Measurements from ENCODE around the gene RASGRF2. TPM values are rescaled to one million over a fixed set of nuclear protein-coding genes. Genes with fewer than 3 reads are reported as not detected.

RASGRF2 gene
- total and polyA plus RNA-seq, 9 of the 15 experiments (the other 6 are each of a cell fraction or from before 2014, with no cell fraction given), result 0.01 to 0.22 (median 0.08) TPM; not detected in 2

DNA sequence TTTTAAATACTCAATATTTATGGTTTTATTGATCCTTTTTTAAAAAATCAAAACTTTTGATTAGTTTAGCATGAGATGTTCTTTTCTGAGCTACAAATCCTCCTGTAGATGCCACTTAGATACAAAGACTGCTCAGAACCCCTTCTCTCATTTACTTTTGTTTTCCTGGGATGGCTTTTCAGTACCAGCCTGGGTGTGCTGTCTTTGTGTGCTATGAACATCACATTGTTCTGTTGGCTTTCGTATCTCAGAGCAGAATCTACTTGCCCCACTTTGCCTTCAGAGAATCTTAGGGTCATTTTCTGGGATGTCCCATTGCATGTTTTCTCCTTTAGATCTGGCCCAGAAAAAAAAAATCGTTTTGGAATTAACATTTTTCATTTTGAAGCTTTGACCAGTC lies 85.9 kb downstream of the RASGRF2 start:
- BruUV-seq (replicated peaks), result no TSS peak
- in situ Hi-C loops (cut with MboI) (no loop called here), intact Hi-C loops (cut with micrococcal nuclease) (no loop called here)
- Histone ChIP-seq H3K9me3 (replicated peaks; ENCODE audit: control insufficient read depth, insufficient read depth, low read depth, low read length) (no peaks in the 10 kb centered on the region), H3K4me1 (replicated peaks in 1 of 2; ENCODE audit: control insufficient read depth in 2 of 2, insufficient read depth in 2 of 2, low read length in 2 of 2) (no peaks in the 10 kb centered on the region), H3K27ac (ENCODE audit: extremely low read depth, low read depth, low read length) (no peak overlapping the region), H3K9me1 (ENCODE audit: control insufficient read depth, insufficient read depth, low read length) (no peaks in the 10 kb centered on the region), H3K4me3 (no peak overlapping the region), H2AFZ (ENCODE audit: low read depth, low read length) (no peak overlapping the region), H3K9ac (ENCODE audit: insufficient read depth in 1 of 2, low read depth in 2 of 2, low read length in 2 of 2) (no peak overlapping the region), H3K27me3 (ENCODE audit: control insufficient read depth in 2 of 2, insufficient read depth in 2 of 2, low read length in 2 of 2) (peaks cover 3 to 8% of the 10 kb centered on the region in 2 experiments; a peak in 2 of 5 replicates), H4K20me1 (replicated peaks; ENCODE audit: control insufficient read depth, insufficient read depth, low read length) (no peaks in the 10 kb centered on the region), H3K36me3 (ENCODE audit: control insufficient read depth, insufficient read depth, low read length) (no peaks in the 10 kb centered on the region), H3K79me2 (ENCODE audit: control insufficient read depth, insufficient read depth, low read length) (no peaks in the 10 kb centered on the region), H3K4me2 (ENCODE audit: insufficient read depth, low read length) (no peak overlapping the region)
- ChIA-PET POLR2A (interaction anchor here (1.0 kb wide), 1 partner anchor 51 kb away, joined by 3 read pairs; no protein-coding TSS in a partner anchor), CTCF (ENCODE audit: low intra/inter-chr PET ratio) (no interaction called here)
- no peak for TF ChIP-seq NONO (IDR thresholded peaks at IDR 0.05; ENCODE audit: low read depth in 2 of 2, low read length in 1 of 2)
- TF ChIP-seq TAF7 (tag; IDR thresholded peaks at IDR 0.05), result no peak
- TF ChIP-seq, protein P1, sequence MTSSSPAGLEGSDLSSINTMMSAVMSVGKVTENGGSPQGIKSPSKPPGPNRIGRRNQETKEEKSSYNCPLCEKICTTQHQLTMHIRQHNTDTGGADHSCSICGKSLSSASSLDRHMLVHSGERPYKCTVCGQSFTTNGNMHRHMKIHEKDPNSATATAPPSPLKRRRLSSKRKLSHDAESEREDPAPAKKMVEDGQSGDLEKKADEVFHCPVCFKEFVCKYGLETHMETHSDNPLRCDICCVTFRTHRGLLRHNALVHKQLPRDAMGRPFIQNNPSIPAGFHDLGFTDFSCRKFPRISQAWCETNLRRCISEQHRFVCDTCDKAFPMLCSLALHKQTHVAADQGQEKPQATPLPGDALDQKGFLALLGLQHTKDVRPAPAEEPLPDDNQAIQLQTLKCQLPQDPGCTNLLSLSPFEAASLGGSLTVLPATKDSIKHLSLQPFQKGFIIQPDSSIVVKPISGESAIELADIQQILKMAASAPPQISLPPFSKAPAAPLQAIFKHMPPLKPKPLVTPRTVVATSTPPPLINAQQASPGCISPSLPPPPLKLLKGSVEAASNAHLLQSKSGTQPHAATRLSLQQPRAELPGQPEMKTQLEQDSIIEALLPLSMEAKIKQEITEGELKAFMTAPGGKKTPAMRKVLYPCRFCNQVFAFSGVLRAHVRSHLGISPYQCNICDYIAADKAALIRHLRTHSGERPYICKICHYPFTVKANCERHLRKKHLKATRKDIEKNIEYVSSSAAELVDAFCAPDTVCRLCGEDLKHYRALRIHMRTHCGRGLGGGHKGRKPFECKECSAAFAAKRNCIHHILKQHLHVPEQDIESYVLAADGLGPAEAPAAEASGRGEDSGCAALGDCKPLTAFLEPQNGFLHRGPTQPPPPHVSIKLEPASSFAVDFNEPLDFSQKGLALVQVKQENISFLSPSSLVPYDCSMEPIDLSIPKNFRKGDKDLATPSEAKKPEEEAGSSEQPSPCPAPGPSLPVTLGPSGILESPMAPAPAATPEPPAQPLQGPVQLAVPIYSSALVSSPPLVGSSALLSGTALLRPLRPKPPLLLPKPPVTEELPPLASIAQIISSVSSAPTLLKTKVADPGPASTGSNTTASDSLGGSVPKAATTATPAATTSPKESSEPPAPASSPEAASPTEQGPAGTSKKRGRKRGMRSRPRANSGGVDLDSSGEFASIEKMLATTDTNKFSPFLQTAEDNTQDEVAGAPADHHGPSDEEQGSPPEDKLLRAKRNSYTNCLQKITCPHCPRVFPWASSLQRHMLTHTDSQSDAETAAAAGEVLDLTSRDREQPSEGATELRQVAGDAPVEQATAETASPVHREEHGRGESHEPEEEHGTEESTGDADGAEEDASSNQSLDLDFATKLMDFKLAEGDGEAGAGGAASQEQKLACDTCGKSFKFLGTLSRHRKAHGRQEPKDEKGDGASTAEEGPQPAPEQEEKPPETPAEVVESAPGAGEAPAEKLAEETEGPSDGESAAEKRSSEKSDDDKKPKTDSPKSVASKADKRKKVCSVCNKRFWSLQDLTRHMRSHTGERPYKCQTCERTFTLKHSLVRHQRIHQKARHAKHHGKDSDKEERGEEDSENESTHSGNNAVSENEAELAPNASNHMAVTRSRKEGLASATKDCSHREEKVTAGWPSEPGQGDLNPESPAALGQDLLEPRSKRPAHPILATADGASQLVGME (CRISPR knock-in tag; IDR thresholded peaks at IDR 0.05), result no peak
- TF ChIP-seq, protein P2, sequence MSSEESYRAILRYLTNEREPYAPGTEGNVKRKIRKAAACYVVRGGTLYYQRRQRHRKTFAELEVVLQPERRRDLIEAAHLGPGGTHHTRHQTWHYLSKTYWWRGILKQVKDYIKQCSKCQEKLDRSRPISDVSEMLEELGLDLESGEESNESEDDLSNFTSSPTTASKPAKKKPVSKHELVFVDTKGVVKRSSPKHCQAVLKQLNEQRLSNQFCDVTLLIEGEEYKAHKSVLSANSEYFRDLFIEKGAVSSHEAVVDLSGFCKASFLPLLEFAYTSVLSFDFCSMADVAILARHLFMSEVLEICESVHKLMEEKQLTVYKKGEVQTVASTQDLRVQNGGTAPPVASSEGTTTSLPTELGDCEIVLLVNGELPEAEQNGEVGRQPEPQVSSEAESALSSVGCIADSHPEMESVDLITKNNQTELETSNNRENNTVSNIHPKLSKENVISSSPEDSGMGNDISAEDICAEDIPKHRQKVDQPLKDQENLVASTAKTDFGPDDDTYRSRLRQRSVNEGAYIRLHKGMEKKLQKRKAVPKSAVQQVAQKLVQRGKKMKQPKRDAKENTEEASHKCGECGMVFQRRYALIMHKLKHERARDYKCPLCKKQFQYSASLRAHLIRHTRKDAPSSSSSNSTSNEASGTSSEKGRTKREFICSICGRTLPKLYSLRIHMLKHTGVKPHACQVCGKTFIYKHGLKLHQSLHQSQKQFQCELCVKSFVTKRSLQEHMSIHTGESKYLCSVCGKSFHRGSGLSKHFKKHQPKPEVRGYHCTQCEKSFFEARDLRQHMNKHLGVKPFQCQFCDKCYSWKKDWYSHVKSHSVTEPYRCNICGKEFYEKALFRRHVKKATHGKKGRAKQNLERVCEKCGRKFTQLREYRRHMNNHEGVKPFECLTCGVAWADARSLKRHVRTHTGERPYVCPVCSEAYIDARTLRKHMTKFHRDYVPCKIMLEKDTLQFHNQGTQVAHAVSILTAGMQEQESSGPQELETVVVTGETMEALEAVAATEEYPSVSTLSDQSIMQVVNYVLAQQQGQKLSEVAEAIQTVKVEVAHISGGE (CRISPR knock-in tag; IDR thresholded peaks at IDR 0.05), result no peak
- no peak for TF ChIP-seq FOXP1 (CRISPR knock-in tag; IDR thresholded peaks at IDR 0.05)
- no peak for TF ChIP-seq ESRRB (CRISPR knock-in tag; IDR thresholded peaks at IDR 0.05; ENCODE audit: borderline replicate concordance)
- TF ChIP-seq SRF (CRISPR knock-in tag; IDR thresholded peaks at IDR 0.05), result no peak
- TF ChIP-seq, protein P3, sequence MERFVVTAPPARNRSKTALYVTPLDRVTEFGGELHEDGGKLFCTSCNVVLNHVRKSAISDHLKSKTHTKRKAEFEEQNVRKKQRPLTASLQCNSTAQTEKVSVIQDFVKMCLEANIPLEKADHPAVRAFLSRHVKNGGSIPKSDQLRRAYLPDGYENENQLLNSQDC (CRISPR knock-in tag; IDR thresholded peaks at IDR 0.05), result no peak
- WGBS (ENCODE audit: insufficient coverage, low coverage, missing lambda C conversion rate), result 0% methylated on average over 2 of the region's 2 CpGs
- no peak for DNase-seq (ENCODE audit: extremely low read depth in 1 of 4, low spot score in 3 of 4)
- no peak for ATAC-seq
- FAIRE-seq, result no peak

Data from K562 (cell line).